Measurements from ENCODE around the gene KTN1. TPM values are rescaled to one million over a fixed set of nuclear protein-coding genes. Genes with fewer than 3 reads are reported as not detected.
A peak's percentile ranks its signal among the peaks of the same experiment; 100 is the strongest.

The KTN1 gene, protein sequence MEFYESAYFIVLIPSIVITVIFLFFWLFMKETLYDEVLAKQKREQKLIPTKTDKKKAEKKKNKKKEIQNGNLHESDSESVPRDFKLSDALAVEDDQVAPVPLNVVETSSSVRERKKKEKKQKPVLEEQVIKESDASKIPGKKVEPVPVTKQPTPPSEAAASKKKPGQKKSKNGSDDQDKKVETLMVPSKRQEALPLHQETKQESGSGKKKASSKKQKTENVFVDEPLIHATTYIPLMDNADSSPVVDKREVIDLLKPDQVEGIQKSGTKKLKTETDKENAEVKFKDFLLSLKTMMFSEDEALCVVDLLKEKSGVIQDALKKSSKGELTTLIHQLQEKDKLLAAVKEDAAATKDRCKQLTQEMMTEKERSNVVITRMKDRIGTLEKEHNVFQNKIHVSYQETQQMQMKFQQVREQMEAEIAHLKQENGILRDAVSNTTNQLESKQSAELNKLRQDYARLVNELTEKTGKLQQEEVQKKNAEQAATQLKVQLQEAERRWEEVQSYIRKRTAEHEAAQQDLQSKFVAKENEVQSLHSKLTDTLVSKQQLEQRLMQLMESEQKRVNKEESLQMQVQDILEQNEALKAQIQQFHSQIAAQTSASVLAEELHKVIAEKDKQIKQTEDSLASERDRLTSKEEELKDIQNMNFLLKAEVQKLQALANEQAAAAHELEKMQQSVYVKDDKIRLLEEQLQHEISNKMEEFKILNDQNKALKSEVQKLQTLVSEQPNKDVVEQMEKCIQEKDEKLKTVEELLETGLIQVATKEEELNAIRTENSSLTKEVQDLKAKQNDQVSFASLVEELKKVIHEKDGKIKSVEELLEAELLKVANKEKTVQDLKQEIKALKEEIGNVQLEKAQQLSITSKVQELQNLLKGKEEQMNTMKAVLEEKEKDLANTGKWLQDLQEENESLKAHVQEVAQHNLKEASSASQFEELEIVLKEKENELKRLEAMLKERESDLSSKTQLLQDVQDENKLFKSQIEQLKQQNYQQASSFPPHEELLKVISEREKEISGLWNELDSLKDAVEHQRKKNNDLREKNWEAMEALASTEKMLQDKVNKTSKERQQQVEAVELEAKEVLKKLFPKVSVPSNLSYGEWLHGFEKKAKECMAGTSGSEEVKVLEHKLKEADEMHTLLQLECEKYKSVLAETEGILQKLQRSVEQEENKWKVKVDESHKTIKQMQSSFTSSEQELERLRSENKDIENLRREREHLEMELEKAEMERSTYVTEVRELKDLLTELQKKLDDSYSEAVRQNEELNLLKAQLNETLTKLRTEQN (N-terminal part only)
- 274 TPM for total RNA-seq
- long read RNA-seq, full-length matches to known transcripts, result 94 of 443 reads
- long read RNA-seq, partial matches to known transcripts, result 58 of 443 reads
- long read RNA-seq, other reads (novel, unspliced or antisense), result 291 of 443 reads

DNA sequence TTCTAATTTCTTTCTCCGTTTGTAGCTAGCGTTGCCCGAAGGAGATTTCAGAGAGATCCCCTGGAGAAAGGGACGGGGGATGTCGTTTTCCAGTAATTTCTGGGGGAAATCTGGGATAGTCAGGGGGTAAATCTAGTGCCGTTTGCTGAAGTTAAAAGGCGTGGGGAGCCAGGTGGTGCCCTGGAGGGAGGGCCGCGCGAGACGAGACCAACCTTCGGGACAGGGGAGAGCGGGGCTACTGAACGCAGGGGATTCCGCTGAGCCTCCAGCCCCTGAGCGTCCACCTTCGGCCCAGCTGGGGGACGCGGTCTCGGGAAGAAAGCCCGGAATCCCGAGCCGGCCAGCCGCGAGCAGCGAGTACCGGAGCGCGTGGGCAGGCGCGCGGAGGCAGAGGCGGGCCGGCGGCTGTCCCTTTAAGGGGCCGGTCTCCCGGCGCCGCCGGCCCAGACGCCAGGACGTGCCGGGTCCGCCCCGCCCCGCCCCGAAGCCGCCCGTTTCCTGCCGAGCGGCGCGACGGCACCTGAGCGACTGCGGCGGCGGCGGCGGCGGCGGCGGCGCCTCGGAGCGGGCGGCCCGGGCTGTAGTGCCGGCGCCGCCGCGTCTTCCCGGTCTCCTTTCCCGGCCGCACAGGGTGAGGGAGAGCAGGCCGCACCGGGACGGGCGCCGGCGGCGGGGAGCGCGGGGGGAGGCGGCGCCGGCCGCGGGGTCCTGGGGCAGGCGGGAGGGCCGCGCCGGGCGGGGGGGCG, at the start of gene KTN1:
Gene KTN1 (plus strand): TSS at position 484 of the 746 bp plus-strand sequence. CDS start 31,842 bp downstream, outside the sequence.
- intact Hi-C loops (cut with DNase I), result no loop called here
- DNase-seq, result peak; percentile 91
- ATAC-seq (ENCODE audit: poor library complexity), result peak; percentile 96

DNA sequence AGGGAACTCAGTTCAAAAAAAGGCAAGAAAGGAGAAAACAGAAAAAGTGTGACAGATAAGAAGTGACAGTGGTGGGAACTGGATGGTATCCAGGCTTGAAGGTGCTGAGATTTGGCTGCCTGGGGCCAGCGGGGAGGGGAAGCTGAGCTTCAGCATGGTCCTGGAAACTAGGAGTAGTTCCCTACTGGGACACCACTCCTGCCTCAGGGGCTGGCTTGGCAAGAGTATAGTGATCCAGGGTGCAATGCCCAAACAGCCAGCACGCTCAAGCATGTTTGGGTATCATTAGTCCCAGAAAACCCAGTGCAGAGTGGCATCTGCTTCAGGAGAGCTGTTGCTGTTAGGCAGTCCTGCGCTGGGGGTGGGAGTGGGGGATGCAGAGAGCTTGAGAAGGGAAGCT, 49.5 kb upstream of the KTN1 start:
- DNase-seq (no peak), ATAC-seq (ENCODE audit: poor library complexity) (no peak)
- intact Hi-C loops (cut with DNase I), result no loop called here

DNA sequence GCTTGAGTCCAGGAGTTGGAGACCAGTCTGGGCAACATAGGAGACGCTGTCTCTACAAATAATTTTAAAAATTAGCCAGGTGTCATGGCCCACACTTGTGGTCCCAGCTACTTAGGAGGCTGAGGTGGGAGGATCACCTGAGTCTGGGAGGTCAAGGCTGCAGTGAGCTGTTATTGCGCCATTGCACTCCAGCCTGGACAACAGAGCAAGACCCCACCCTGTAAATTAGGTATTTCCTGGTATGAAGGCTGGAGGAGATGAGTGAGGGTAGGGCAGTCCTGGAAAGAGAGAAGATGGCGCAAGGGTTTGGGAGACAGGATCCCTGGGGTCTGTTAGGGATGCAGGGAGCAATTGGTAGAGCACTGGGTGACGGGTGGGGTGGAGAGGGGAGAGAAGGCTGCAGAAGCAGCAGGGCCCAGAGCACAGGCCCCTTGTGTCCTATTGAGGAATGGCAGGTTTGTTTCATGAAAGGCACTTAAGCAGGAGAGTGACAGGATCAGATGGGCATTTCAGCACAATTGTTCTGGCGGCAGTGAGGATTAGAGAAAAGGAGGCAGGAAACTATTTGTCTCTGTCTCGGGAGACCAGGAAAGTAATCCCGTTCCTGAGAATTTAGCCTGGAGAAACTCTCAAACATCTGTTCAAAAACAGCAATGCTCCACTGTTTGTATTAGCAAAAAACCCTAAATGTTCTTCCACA, 47.2 kb upstream of the KTN1 start:
- DNase-seq (no peak), ATAC-seq (ENCODE audit: poor library complexity) (no peak)
- intact Hi-C loops (cut with DNase I), result no loop called here

DNA sequence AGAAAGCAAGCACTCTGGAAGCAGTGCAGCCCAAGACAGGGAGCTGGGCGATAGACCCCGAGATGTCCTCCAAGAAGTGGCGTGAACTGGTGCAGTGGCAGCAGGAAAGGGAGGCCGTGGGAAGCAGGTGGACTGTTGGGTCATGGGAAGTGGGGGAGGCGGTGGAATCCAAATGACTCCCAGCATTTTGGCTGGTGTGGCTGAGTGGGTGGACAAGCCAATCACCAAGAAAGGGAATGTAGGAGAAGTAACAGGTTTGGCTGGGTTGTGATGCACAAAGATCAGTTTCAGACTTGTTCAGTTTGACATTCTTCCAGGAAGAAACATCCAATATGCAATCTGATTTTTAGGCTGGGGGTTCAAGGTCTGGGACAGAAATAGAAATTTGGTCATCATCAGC, 46.0 kb upstream of the KTN1 start:
- ATAC-seq (ENCODE audit: poor library complexity) (no peak), DNase-seq (no peak)
- intact Hi-C loops (cut with DNase I), result no loop called here

DNA sequence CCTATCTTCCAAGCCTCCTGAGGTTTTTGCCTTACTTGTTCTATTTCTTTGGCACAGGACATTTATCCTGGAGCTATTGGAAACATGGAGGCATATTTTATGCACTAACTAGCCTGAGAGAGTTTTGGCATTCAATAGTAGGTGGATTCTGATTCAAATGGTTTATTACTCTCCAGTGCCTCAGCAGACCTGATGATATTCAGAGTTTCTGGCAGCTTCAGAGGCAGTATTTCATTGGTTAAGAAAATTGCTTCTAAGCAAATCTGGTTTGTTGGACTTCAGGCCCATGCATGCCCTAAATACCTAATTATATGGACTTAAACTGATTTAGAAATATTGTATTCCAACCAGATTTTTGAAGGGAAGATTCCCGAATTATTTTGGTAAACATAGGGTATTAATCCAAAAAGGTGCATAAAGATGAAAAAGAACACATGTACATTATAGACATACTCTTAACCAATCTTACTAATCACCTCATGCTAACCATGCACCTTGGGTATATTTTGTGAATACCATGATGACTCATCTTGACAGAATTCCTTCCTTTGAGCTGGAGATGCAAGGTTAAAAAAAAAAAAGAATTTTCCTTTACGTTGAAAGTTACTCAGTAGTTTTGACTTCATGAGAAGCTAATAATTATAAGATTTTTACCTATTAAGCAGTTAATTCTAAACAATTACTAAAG, 44.3 kb upstream of the KTN1 start:
- intact Hi-C loops (cut with DNase I), result no loop called here
- no peak for ATAC-seq (ENCODE audit: poor library complexity)

DNA sequence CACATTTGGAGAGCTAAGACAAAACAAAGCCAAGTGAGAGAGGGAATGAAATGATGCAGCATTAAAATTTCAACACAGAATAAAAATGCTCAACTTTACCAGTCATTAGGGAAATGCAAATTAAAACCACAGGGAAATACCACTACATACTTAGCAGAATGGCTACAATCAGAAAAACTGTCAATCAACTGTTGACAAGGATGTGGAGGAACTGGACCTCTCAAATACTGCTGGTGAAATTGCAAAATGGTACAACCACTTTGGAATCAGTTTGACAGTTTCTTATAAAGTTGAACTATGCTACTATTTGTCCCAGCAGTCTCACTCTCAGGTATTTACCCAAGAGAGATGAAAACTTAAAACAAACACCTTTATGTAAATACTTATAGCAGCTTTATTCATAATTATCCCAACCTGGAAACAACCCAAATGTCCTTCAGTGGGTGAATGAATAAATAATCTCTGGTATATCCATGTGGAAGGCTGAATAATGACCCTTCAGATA, 43.8 kb upstream of the KTN1 start:
- intact Hi-C loops (cut with DNase I), result no loop called here
- ATAC-seq (ENCODE audit: poor library complexity), result no peak
- no peak for DNase-seq

More for the DNA sequence above, 44.3 kb upstream of the KTN1 start:
- DNase-seq, result no peak

DNA sequence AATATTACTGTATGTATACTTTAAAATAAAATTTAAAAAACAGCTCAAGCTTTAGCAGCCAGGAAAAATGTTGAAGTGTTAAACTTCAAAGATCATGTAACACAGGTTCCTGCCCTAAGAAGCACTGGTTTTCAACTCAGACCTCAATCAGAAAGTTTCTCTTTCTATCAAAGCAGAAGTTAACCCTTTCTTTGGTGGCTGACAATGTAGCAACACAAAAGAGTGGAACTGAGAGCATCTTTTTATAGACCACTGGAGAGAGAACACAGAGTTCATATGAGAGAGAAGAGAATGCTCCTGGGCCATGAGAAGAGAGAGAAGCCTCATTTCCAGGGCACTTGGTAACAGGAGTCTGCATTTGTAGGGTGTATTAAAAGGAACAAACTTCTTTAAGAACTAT, 42.2 kb upstream of the KTN1 start:
- intact Hi-C loops (cut with DNase I), result no loop called here
- ATAC-seq (ENCODE audit: poor library complexity), result no peak
- DNase-seq, result no peak

DNA sequence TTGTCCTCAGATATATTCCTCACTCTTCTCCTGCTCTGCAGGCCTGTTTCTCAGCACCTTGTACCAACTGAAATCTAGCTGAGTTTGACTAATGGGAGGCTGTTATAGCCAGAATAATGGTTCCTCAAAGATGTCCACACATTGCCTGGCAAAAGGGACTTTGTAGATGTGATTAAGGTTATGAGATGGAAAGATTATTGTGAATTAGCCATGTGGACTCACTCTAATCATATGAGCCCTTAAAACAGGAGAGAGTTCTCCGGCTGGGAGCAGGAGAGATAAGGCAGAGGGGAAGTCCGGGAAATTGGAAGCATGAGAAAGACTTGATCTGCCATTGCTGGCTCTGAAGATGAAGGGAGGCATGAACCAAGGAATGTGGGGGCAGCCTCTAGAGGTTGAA, 40.0 kb upstream of the KTN1 start:
- DNase-seq (no peak), ATAC-seq (ENCODE audit: poor library complexity) (no peak)
- intact Hi-C loops (cut with DNase I), result no loop called here

DNA sequence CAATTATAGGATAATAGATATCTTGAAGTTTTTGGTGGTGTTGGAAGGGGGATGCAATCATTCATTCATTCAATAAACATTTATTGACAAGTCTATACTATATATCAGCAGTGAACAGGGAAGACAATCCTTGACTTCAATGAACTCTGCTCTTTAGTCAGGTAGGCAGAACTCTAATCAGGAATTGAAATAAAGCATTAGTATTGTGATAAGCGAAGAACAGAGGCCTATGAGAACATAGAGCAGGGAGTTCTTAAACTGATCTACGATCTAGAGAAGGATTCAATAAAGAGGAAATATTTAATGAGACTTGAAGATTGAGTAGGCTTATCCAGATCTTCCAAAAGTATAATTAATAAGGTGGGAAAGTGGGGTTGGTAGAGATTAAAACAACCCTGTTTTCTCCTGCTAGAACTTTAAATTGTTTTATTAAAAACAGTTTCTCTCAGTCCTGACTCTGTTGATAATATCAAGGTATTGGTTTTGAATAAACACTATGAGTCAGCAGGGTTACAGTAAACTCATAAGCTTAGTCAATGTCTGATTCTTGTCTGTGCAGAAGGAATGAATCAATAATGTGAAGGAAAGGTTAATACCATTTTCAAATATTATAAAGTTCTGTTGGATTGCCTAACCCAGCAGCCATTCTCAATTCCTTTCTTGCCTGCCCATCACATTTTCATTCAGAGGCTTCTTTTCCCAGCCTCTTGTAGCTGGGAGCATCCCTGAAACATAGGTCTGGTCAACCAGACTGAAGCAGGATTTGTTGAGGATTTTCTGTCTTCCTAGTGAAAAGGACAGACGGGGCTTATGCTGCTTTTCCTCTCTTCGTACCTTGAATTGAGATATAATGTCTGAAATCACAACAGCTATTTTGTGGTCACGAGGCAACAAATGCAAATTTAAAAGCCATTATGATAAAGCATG, 38.9 kb upstream of the KTN1 start:
- DNase-seq (no peak), ATAC-seq (ENCODE audit: poor library complexity) (no peak)
- intact Hi-C loops (cut with DNase I), result no loop called here

DNA sequence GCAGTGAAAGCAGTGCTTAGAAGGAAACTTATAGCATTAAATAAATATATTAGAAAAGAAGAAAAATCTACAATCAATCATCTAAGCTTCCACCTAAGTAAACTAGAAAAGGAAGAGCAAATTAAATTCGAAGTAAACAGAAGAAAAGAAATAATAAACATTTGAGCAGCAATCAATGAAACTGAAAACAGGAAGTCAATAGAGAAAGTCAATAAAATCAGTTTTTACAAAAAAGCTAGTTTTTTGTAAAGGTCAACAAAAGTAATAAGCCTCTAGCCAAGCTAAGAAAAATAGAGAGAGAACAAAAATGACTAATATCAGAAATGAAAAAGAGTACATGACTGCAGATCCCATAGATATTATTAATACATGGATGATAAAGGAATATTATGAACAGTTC, 34.2 kb upstream of the KTN1 start:
- ATAC-seq (ENCODE audit: poor library complexity) (no peak), DNase-seq (no peak)
- intact Hi-C loops (cut with DNase I), result no loop called here

DNA sequence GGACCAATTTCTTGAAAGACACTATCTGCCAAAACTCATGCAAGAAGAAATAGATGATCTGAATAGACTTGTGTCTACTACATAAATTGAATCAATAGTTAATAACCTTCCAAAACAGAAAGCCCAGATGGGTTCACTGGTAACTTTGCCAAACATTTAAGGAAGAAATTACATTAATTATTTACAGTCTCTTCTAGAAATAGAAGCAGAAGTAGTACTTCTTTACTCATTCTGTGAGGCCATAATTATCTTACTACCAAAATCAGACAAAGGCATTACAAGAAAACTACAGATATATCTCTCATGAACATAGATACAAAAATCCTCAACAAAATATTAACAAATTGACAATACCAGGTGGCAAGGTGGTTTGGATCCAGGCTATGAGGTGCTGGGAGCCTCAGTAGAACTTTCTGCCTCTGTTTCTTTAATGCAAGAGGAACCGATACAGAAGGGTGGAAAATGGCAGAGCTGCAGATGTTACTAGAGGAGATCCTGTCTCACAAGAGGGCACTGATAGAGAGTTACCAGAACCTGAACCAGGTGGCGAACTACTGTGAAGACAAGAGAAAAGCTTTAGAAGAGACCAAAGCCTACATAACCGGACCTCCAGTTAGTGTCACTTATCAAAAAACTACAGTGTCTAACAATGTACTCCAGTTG, 33.7 kb upstream of the KTN1 start:
- intact Hi-C loops (cut with DNase I), result no loop called here
- no peak for ATAC-seq (ENCODE audit: poor library complexity)
- DNase-seq, result no peak

DNA sequence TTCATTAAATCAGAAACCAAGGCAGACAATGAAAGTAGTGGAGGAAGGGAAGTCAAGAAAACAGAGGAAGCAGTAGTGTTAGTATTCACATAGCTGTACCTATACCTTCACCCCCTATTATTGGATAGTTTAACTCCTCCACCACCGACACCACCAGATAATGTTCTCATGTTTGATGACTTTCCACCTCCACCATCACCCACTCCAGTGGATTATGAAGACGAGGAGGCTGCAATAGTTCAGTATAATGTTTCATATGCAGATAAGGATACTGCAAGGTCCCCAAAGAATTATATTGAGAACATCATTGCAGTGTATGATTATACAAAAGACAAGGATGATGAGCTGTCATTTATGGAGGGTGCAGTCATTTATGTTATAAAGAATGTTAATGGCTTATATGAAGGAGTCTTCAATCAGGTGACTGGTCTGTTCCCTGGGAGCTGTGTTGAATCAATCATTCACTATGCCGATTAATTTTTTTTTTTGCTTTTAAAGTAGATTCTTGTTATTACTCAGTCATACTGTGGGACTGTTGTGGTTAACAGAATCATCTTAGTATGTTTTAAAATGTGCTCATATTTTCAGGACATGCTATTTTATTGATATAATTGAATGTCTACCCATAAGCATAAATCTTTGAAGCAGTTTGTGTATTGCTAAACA, 32.2 kb upstream of the KTN1 start:
- ATAC-seq (ENCODE audit: poor library complexity) (no peak), DNase-seq (no peak)
- intact Hi-C loops (cut with DNase I), result no loop called here

DNA sequence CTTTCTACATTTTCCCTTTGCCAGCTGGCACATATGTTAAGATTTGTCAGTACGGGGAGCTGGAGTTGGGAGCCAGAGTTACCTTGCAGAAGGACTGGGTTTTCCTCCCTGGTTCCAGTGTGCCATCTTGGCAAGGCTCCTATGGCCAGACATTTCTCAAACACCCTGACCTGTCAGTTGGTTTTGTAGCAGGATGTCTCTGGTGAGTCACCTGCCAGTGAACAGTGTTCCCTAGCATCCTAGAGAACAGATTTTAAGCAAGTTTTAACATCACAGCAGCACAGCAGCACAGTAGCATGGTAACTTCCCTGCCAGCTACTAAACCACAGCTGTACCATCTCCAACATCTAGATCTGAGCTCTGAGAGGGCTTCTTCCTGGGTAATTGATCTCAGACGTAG, 26.2 kb upstream of the KTN1 start:
- DNase-seq (no peak), ATAC-seq (ENCODE audit: poor library complexity) (no peak)
- intact Hi-C loops (cut with DNase I), result loop anchor here (10.0 kb wide), 1 partner anchor 99 kb away; no protein-coding TSS in a partner anchor

DNA sequence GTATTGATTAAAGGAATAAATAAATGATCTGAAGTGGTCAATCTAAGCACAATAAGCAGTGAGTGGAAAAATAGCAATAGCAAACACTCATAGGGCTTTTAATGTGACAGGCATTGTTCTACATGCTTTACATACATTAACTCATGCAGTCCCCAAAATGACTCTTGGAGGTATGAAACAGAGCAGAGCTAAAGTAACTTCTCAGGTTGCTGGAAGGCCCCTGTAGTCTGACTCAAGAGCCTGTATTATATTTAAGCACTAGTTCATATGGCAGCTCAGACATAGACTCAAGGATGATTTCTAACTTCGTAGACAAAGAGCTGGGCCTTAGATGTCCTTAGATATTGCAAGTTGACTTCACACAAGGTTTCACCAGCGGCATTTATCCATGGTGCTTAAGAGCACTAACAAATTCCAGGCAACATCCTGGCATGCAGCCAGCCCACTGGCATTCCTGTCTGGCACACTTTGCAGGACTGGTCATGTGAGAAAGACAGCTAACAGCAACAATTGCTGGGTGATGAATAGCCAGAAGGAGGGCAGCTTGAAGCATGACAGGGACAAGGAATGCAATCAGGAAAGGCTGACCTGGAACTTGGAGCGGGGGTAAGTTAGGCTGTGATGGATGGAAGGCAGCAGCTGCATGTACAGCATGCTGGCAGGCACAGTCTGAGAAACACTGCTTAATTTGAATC, 22.9 kb upstream of the KTN1 start:
- ATAC-seq (ENCODE audit: poor library complexity) (peak; percentile 98), DNase-seq (peak; percentile 88)
- intact Hi-C loops (cut with DNase I), result loop anchor here (10.0 kb wide), 1 partner anchor 102 kb away; no protein-coding TSS in a partner anchor
